GM21825 (cell line): ENCODE data around the gene SLC35G2.
"Not testable (repeated sequence)": the region's sequence is repeated elsewhere in the genome, so short reads cannot be mapped to it uniquely, and the experiment has no call there.

ENCODE experiments used
- ATAC-seq: cut with Tn5 transposase; IDR thresholded peaks from one replicate; pipeline ENCODE4 v1.9.1; 2021; ENCODE audit warnings: mild to moderate bottlenecking, moderate library complexity; ENCODE audit not compliant: unreplicated experiment

SLC35G2 gene

GRCh38 chr3:136835089-136835812 lies 16.3 kb downstream of the SLC35G2 start:
- no peak for ATAC-seq

- no peak for ATAC-seq
These were observed 17.0 kb downstream of the SLC35G2 start for GRCh38 chr3:136835813-136836510.

GRCh38 chr3:136836511-136837156 lies 17.7 kb downstream of the SLC35G2 start:
- no peak for ATAC-seq

GRCh38 chr3:136838641-136839555 lies 20.0 kb downstream of the SLC35G2 start:
- no peak for ATAC-seq

- ATAC-seq = no peak
These were observed 20.6 kb downstream of the SLC35G2 start for GRCh38 chr3:136839556-136839931.

- no peak for ATAC-seq
These were observed 21.3 kb downstream of the SLC35G2 start for GRCh38 chr3:136840252-136840651.

GRCh38 chr3:136842294-136842693 lies 23.4 kb downstream of the SLC35G2 start:
- no peak for ATAC-seq

GRCh38 chr3:136844724-136845123 lies 25.8 kb downstream of the SLC35G2 start:
- no peak for ATAC-seq

GRCh38 chr3:136852180-136852579 lies 33.3 kb downstream of the SLC35G2 start:
- ATAC-seq = no peak

GRCh38 chr3:136856665-136857064 lies 37.7 kb downstream of the SLC35G2 start:
- ATAC-seq = no peak

GRCh38 chr3:136858381-136858780 lies 39.5 kb downstream of the SLC35G2 start:
- no peak for ATAC-seq

- no peak for ATAC-seq
These were observed 41.6 kb downstream of the SLC35G2 start for GRCh38 chr3:136860541-136860940.

- peak; percentile 98 for ATAC-seq
These were observed 43.1 kb downstream of the SLC35G2 start, which contains the start of gene NCK1 for GRCh38 chr3:136861890-136862616. Gene NCK1, plus strand, starts transcription at chr3:136862208. Its CDS starts 65,794 bp downstream, at chr3:136928002.

GRCh38 chr3:136862617-136863322 lies 43.8 kb downstream of the SLC35G2 start:
- ATAC-seq = peak; percentile 15

- ATAC-seq = no peak
These were observed 50.4 kb downstream of the SLC35G2 start for GRCh38 chr3:136869282-136869681.

- ATAC-seq = not testable (repeated sequence)
These were observed 53.3 kb downstream of the SLC35G2 start for GRCh38 chr3:136872258-136872657.

- not testable (repeated sequence) for ATAC-seq
These were observed 60.6 kb downstream of the SLC35G2 start for GRCh38 chr3:136879510-136879909.

- ATAC-seq = no peak
These were observed 63.6 kb downstream of the SLC35G2 start for GRCh38 chr3:136882571-136882970.

- no peak for ATAC-seq
These were observed 65.2 kb downstream of the SLC35G2 start for GRCh38 chr3:136883967-136884720.
